Colonic mucosa (tissue), 4 donors: ENCODE results near the gene DENND2D. TPM values are rescaled to one million over a fixed set of nuclear protein-coding genes. Genes with fewer than 3 reads are reported as not detected.

Experiments used
- DNase-seq: peaks from one replicate; pipeline ENCODE4 v3.0.0-alpha.2; 2020
- H3K27ac ChIP-seq: fragments of 200-600 bp; one replicate; pipeline ENCODE4 v1.8.0; 2021
- H3K27me3 ChIP-seq: fragments of 200-600 bp; one replicate; pipeline ENCODE4 v1.8.0; 2021
- H3K36me3 ChIP-seq: fragments of 200-600 bp; one replicate; pipeline ENCODE4 v1.8.0; 2021
- H3K4me1 ChIP-seq: fragments of 200-600 bp; one replicate; pipeline ENCODE4 v1.8.0; 2021; ENCODE audit warnings: mild to moderate bottlenecking
- H3K4me3 ChIP-seq: fragments of 200-600 bp; one replicate; pipeline ENCODE4 v1.8.0; 2021
- H3K9ac ChIP-seq, 2 donors: one replicate each; pipeline ENCODE4 v1.7.0; 2013; ENCODE audit warnings: control low read depth in 2 of 2, low read depth in 2 of 2, low read length in 2 of 2
- H3K9me3 ChIP-seq: fragments of 200-600 bp; one replicate; pipeline ENCODE4 v1.8.0; 2021
- CTCF ChIP-seq: fragments of 200-600 bp; IDR thresholded peaks from one replicate; pipeline ENCODE4 v1.8.0; 2022; ENCODE audit warnings: antibody characterized with exemption, mild to moderate bottlenecking
- intact Hi-C: fragments of 100-400 bp; cut with DNase I; formaldehyde crosslinking; loops from one replicate; pipeline ENCODE4 v1.14.1; 2022
- total RNA-seq, 2 donors: library from RNA; stranded (reverse); fragmentation: NEBNext Ultra II Directional in 1 of 2; extraction: Animal tissue kit (Norgen Biotek cat#: 25700) in 1 of 2; gene quantifications; one replicate each; pipeline ENCODE4 v1.2.1, GENCODE V29; 2021
- donor health status: healthy.
- donor health status: DM: no; HTN: no; CAD: no.
- donor health status: DM: no; HTN: no; CAD: no.

The DENND2D gene
- total RNA-seq, 2 donors from 2014 or later = 51.0 to 65.2 TPM

GRCh38 chr1:111139324-111139955, 61.0 kb downstream of the DENND2D start:
- TF ChIP-seq CTCF = no peak
- no peaks in the 10 kb centered on the region for H3K4me1 ChIP-seq
- H3K9me3 ChIP-seq = no peaks in the 10 kb centered on the region
- peak; percentile 72 for DNase-seq
- H3K27me3 ChIP-seq = no peaks in the 10 kb centered on the region
- intact Hi-C loops = no loop called here
- no peaks in the 10 kb centered on the region for H3K36me3 ChIP-seq
- H3K9ac ChIP-seq = peak overlapping the region; percentile 77 to 94
- H3K27ac ChIP-seq = peak overlapping the region; percentile 90
- H3K4me3 ChIP-seq = peak overlapping the region; percentile 81

Other genes with a start within 250 kb of the DENND2D start
- gene LRIF1, start 236.7 kb downstream of the DENND2D start, total RNA-seq = 10 to 100 TPM in 1 of 2 donors, 1 to 10 TPM in 1; 8.9 to 13.0 TPM
- 10 to 100 TPM; 35.8 to 88.8 TPM for gene DRAM2, start 60.6 kb downstream of the DENND2D start, total RNA-seq
- 10 to 100 TPM; 35.7 to 38.7 TPM for gene CEPT1, start 60.4 kb downstream of the DENND2D start, total RNA-seq
- under 1 TPM; 0.49 to 0.53 TPM for gene CHI3L2, start 27.1 kb upstream of the DENND2D start, total RNA-seq
- gene CHIA, start 90.2 kb upstream of the DENND2D start, total RNA-seq = not detected
- gene OVGP1, start 227.1 kb upstream of the DENND2D start, total RNA-seq = 1 to 10 TPM; 1.7 to 2.2 TPM
- 10 to 100 TPM; 19.9 to 42.0 TPM for gene WDR77, start 248.6 kb upstream of the DENND2D start, total RNA-seq
- gene ATP5PB, start 248.8 kb upstream of the DENND2D start, total RNA-seq = 100 to 1,000 TPM; 488 to 502 TPM